ENCODE data around the gene DONSON. TPM values are rescaled to one million over a fixed set of nuclear protein-coding genes. Genes with fewer than 3 reads are reported as not detected.

Gene DONSON
- total and polyA plus RNA-seq, 9 of the 15 experiments (the other 6 are each of a cell fraction or from before 2014, with no cell fraction given): 26.7 to 124 (median 62.6) TPM

DNA sequence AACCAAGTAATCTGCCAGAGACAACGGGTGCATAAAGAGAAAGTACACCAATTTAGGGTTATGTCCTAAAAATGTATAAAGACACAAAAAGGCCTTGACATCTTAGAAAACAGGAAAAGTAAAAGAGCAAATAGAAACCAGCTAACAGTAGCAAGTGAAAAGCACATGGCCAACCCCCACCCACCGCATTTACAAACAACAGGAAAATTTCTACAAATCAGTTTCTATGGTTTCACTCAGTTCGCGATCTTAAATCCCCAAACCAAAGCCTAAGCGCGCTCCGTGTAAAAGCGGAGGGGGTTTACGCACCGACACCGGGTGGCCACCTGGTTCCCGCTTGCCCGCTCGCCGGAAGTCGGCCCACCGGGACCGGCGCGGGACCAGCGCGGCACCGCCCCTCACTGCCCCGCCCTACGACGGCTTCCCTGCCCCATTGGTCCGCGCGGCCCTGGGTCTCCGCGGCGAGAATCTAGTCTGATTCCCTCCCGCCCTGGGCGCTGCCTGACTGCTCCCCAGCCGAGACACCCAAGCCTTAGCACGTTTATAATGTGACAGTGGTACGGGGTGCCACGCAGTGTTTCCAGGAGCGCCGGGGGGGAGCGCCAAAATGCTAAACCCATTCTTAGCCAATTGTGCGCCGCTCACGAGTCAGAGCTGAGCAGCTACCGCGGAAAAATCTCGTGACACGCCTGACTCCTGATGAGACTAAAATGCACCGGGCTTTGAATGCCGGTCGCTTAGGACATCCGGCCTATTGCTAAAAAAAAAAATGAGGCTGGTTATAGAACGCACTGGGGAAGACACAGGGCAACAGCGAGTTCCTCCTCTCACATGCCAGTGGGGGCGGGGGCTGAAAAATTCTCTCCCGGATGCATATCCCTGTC lies 46.5 kb downstream of the DONSON start, which contains the start of gene GART (continued):
- TF ChIP-seq, protein P1, sequence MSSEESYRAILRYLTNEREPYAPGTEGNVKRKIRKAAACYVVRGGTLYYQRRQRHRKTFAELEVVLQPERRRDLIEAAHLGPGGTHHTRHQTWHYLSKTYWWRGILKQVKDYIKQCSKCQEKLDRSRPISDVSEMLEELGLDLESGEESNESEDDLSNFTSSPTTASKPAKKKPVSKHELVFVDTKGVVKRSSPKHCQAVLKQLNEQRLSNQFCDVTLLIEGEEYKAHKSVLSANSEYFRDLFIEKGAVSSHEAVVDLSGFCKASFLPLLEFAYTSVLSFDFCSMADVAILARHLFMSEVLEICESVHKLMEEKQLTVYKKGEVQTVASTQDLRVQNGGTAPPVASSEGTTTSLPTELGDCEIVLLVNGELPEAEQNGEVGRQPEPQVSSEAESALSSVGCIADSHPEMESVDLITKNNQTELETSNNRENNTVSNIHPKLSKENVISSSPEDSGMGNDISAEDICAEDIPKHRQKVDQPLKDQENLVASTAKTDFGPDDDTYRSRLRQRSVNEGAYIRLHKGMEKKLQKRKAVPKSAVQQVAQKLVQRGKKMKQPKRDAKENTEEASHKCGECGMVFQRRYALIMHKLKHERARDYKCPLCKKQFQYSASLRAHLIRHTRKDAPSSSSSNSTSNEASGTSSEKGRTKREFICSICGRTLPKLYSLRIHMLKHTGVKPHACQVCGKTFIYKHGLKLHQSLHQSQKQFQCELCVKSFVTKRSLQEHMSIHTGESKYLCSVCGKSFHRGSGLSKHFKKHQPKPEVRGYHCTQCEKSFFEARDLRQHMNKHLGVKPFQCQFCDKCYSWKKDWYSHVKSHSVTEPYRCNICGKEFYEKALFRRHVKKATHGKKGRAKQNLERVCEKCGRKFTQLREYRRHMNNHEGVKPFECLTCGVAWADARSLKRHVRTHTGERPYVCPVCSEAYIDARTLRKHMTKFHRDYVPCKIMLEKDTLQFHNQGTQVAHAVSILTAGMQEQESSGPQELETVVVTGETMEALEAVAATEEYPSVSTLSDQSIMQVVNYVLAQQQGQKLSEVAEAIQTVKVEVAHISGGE (CRISPR knock-in tag; IDR thresholded peaks at IDR 0.05): peak in 2 of 3 experiments; percentile 61 to 88; a peak in 3 of 6 replicates
- peak; percentile 82 for TF ChIP-seq POLR2B (IDR thresholded peaks at IDR 0.05; ENCODE audit: low read depth, partially characterized antibody)
- TF ChIP-seq, protein P2, sequence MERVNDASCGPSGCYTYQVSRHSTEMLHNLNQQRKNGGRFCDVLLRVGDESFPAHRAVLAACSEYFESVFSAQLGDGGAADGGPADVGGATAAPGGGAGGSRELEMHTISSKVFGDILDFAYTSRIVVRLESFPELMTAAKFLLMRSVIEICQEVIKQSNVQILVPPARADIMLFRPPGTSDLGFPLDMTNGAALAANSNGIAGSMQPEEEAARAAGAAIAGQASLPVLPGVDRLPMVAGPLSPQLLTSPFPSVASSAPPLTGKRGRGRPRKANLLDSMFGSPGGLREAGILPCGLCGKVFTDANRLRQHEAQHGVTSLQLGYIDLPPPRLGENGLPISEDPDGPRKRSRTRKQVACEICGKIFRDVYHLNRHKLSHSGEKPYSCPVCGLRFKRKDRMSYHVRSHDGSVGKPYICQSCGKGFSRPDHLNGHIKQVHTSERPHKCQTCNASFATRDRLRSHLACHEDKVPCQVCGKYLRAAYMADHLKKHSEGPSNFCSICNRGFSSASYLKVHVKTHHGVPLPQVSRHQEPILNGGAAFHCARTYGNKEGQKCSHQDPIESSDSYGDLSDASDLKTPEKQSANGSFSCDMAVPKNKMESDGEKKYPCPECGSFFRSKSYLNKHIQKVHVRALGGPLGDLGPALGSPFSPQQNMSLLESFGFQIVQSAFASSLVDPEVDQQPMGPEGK (CRISPR knock-in tag; IDR thresholded peaks at IDR 0.05; ENCODE audit: borderline replicate concordance): no peak
- TF ChIP-seq, protein P3, sequence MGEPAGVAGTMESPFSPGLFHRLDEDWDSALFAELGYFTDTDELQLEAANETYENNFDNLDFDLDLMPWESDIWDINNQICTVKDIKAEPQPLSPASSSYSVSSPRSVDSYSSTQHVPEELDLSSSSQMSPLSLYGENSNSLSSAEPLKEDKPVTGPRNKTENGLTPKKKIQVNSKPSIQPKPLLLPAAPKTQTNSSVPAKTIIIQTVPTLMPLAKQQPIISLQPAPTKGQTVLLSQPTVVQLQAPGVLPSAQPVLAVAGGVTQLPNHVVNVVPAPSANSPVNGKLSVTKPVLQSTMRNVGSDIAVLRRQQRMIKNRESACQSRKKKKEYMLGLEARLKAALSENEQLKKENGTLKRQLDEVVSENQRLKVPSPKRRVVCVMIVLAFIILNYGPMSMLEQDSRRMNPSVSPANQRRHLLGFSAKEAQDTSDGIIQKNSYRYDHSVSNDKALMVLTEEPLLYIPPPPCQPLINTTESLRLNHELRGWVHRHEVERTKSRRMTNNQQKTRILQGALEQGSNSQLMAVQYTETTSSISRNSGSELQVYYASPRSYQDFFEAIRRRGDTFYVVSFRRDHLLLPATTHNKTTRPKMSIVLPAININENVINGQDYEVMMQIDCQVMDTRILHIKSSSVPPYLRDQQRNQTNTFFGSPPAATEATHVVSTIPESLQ (CRISPR knock-in tag; IDR thresholded peaks at IDR 0.05): peak; percentile 79; the same call in 1 of the 2 replicates
- TF ChIP-seq CSDE1 (IDR thresholded peaks at IDR 0.05): peak in 1 of 2 experiments; percentile 13; a peak in 1 of 4 replicates
- TF ChIP-seq, protein P4, sequence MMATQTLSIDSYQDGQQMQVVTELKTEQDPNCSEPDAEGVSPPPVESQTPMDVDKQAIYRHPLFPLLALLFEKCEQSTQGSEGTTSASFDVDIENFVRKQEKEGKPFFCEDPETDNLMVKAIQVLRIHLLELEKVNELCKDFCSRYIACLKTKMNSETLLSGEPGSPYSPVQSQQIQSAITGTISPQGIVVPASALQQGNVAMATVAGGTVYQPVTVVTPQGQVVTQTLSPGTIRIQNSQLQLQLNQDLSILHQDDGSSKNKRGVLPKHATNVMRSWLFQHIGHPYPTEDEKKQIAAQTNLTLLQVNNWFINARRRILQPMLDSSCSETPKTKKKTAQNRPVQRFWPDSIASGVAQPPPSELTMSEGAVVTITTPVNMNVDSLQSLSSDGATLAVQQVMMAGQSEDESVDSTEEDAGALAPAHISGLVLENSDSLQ (IDR thresholded peaks at IDR 0.05): no peak
- peak; percentile 85 to 91 for TF ChIP-seq SIN3A (IDR thresholded peaks at IDR 0.05; ENCODE audit: borderline replicate concordance in 2 of 2, control insufficient read depth in 1 of 2, low read depth in 2 of 2, low read length in 2 of 2)
- TF ChIP-seq ZNF316 (IDR thresholded peaks at IDR 0.05): peak; percentile 30; the same call in 1 of the 2 replicates
- no peak for TF ChIP-seq ETV6 (IDR thresholded peaks at IDR 0.05; ENCODE audit: borderline replicate concordance in 1 of 2, low read depth in 2 of 2, low read length in 1 of 2)
- TF ChIP-seq ETV6 (CRISPR knock-in tag; IDR thresholded peaks at IDR 0.05; ENCODE audit: borderline replicate concordance): no peak
- TF ChIP-seq ZNF324 (CRISPR knock-in tag; IDR thresholded peaks at IDR 0.05): 0 out of 2 replicates have a peak, but pooled peaks have one; percentile 36
- TF ChIP-seq SMAD3 (CRISPR knock-in tag; conservative IDR thresholded peaks at IDR 0.05): no peak
- peak; percentile 77; the same call in 1 of the 2 replicates for TF ChIP-seq MBD2 (IDR thresholded peaks at IDR 0.05; ENCODE audit: borderline replicate concordance, low read depth)
- TF ChIP-seq, protein P5, sequence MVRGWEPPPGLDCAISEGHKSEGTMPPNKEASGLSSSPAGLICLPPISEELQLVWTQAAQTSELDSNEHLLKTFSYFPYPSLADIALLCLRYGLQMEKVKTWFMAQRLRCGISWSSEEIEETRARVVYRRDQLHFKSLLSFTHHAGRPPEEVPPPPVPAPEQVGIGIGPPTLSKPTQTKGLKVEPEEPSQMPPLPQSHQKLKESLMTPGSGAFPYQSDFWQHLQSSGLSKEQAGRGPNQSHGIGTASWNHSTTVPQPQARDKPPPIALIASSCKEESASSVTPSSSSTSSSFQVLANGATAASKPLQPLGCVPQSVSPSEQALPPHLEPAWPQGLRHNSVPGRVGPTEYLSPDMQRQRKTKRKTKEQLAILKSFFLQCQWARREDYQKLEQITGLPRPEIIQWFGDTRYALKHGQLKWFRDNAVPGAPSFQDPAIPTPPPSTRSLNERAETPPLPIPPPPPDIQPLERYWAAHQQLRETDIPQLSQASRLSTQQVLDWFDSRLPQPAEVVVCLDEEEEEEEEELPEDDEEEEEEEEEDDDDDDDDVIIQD (CRISPR knock-in tag; IDR thresholded peaks at IDR 0.05): 0 out of 2 replicates have a peak, but pooled peaks have one; percentile 11
